Muscle of leg (tissue), 16 donors: ENCODE data around the gene CTBP2. TPM values are rescaled to one million over a fixed set of nuclear protein-coding genes. Genes with fewer than 3 reads are reported as not detected.

Experiments used
- DNase-seq: peaks from one replicate; pipeline ENCODE4 v3.0.0; 2013
- H3K27ac ChIP-seq: one replicate; pipeline ENCODE4 v1.5.1; 2013; ENCODE audit warnings: mild to moderate bottlenecking, low read length, control low read depth
- H3K27me3 ChIP-seq: one replicate; pipeline ENCODE4 v1.6.1; 2013; ENCODE audit warnings: low read length; ENCODE audit not compliant: control insufficient read depth, insufficient read depth
- H3K36me3 ChIP-seq: one replicate; pipeline ENCODE4 v1.6.1; 2013; ENCODE audit warnings: low read length; ENCODE audit not compliant: control insufficient read depth, insufficient read depth
- H3K4me1 ChIP-seq: one replicate; pipeline ENCODE4 v1.6.1; 2013; ENCODE audit warnings: low read length; ENCODE audit not compliant: control insufficient read depth, insufficient read depth
- H3K4me3 ChIP-seq: one replicate; pipeline ENCODE4 v1.5.1; 2013; ENCODE audit warnings: low read length, control low read depth
- H3K9me3 ChIP-seq: replicated peaks from 2 replicates; pipeline ENCODE4 v1.6.1; 2013; ENCODE audit warnings: low read depth, low read length; ENCODE audit not compliant: control insufficient read depth
- WGBS: methylation state at CpG from one replicate; pipeline ENCODE4 v1.1.5; 2013; ENCODE audit warnings: missing lambda C conversion rate; ENCODE audit not compliant: insufficient coverage; 5-methylcytosine and 5-hydroxymethylcytosine counted together
- long read RNA-seq, 11 donors: transcript quantifications; one replicate each; lab custom pipeline, GENCODE V29; 2026
- polyA plus RNA-seq, 8 donors: library from polyadenylated mRNA; unstranded; fragments of 120-200 nt; gene quantifications; one replicate each; pipeline versions ENCODE4 v1.2.1 to v1.2.3, GENCODE V29; 2013; ENCODE audit warnings: inconsistent platforms in 1 of 8, low replicate concordance in 1 of 8; ENCODE audit not compliant: insufficient read length in 8 of 8, insufficient read depth in 1 of 8
- total RNA-seq: library from RNA; stranded (reverse); fragments of 120-200 nt; gene quantifications from one replicate; pipeline ENCODE4 v1.2.4, GENCODE V29; 2013

Gene CTBP2
- 36.8 TPM for total RNA-seq
- 10 to 100 TPM; 32.4 to 50.2 (median 41.0) TPM for polyA plus RNA-seq
- long read RNA-seq, donor 1: 0 reads
- long read RNA-seq, donor 2, full-length matches to known transcripts: 1 of 1 reads
- long read RNA-seq, donor 2, partial matches to known transcripts: 0 of 1 reads
- long read RNA-seq, donor 2, other reads (novel, unspliced or antisense): 0 of 1 reads
- long read RNA-seq, donor 3, full-length matches to known transcripts: 4 of 10 reads
- long read RNA-seq, donor 3, partial matches to known transcripts: 0 of 10 reads
- long read RNA-seq, donor 3, other reads (novel, unspliced or antisense): 6 of 10 reads
- long read RNA-seq, donor 4, full-length matches to known transcripts: 2 of 2 reads
- long read RNA-seq, donor 4, partial matches to known transcripts: 0 of 2 reads
- long read RNA-seq, donor 4, other reads (novel, unspliced or antisense): 0 of 2 reads
- long read RNA-seq, donor 5, full-length matches to known transcripts: 11 of 16 reads
- long read RNA-seq, donor 5, partial matches to known transcripts: 5 of 16 reads
- long read RNA-seq, donor 5, other reads (novel, unspliced or antisense): 0 of 16 reads
- long read RNA-seq, donor 6, partial matches to known transcripts: 0 of 2 reads
- long read RNA-seq, donor 6, other reads (novel, unspliced or antisense): 0 of 2 reads
- long read RNA-seq, donor 7, full-length matches to known transcripts: 3 of 3 reads
- long read RNA-seq, donor 7, partial matches to known transcripts: 0 of 3 reads
- long read RNA-seq, donor 7, other reads (novel, unspliced or antisense): 0 of 3 reads
- long read RNA-seq, donor 8, full-length matches to known transcripts: 4 of 4 reads
- long read RNA-seq, donor 8, partial matches to known transcripts: 0 of 4 reads
- long read RNA-seq, donor 8, other reads (novel, unspliced or antisense): 0 of 4 reads
- long read RNA-seq, donor 9, full-length matches to known transcripts: 10 of 33 reads
- long read RNA-seq, donor 9, partial matches to known transcripts: 23 of 33 reads
- long read RNA-seq, donor 9, other reads (novel, unspliced or antisense): 0 of 33 reads
- long read RNA-seq, donor 10, full-length matches to known transcripts: 2 of 2 reads
- long read RNA-seq, donor 10, partial matches to known transcripts: 0 of 2 reads
- long read RNA-seq, donor 10, other reads (novel, unspliced or antisense): 0 of 2 reads
- long read RNA-seq, donor 11: 0 reads

DNA sequence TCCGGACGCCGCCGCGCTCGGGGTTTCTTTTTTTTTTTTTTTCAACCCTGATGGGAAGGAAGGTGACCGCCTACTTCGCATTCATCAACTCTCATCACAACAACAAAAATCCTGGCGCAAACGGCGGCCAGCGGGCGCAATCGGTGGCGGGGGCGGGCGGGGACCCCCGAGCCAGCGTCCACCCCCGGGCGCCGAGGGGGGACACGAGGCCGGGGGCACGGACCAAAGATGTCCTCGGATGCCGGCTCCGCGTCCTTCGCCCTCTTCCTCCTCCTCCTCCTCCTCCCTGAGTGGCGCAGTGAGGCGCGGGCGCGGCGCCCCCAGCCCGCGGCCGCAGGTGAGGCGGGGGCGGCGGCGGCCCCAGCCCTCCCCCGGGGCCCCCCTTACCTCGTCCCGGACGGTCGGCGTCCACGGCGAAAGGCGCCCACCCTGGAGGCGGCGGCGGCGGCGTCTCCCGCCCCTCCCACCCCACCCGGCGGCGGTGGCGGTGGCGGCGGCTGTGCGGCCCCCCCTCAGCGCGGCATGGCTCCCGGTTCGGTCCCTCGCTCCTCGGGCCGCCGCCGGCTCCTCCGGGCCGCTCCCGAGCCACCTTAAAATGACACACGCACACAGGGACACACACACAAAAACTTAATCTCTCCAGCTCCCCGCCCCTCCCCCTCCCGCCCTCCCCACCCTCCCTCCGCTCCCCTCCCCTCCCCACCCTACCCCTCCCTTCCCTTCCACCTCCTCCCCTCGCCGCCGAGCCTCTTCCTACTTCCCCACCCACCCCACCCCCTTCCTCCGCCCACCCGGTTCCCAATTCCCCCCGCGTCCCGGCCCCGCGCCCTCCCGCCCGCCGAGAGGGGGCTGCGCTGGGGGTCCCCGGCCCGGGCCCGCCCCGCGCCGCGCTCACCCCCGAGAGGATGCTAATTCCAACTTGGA is at the start of gene CTBP2:
TSS of gene CTBP2 (minus strand) at position 632 of the 924 bp plus-strand sequence.
- Histone ChIP-seq H3K36me3 (no peaks in the 10 kb centered on the region), H3K4me3 (peak within 1 kb of the TSS; percentile 69), H3K27ac (peak within 1 kb of the TSS; percentile 97), H3K4me1 (peaks cover 25% of the 10 kb centered on the region), H3K27me3 (peaks cover 2% of the 10 kb centered on the region), H3K9me3 (no peaks in the 10 kb centered on the region)
- peak; percentile 82 for DNase-seq
- WGBS: 0% methylated on average over 72 of the region's 103 CpGs

DNA sequence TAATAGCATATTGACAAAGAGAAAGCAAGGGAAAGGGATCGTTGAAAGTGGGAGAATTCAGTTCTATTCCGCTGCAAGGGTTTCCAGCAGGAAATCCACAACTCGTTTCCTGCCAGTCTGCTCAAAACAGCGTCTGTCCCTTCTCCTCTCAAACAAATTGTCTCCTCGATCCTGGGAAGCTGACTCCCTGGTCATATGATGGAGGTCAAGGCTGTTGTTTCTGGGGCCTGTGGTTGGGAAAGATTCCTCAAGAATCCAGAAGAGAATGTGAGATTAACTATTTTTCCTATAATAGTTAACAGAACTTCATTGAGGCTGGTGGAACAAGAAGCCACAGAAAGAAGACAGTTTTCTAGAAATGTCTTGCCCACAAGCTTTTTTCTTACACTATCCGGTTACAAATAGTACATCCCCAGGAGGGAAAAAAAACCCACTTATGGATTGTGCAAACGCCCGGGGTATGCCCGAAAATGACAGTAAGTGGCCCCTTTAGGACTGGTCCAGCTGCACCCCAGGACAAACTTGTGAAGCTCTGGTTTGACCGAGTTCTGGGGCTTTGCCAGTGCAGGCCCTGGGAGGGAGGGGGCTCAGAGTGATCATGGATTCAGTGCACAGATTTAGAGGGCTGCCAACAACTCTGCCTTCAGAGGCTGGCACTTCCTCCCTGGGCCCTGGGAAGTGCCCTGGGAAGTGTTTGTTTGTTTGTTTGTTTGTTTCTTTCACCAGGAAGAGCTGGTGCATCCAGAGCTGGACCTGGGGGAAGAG is 49.4 kb upstream of the CTBP2 start:
- 44% methylated on average over 4 of the region's 10 CpGs for WGBS
- Histone ChIP-seq H3K27ac (no peak overlapping the region), H3K9me3 (no peaks in the 10 kb centered on the region), H3K4me3 (no peak overlapping the region), H3K27me3 (peaks cover 5% of the 10 kb centered on the region), H3K36me3 (no peaks in the 10 kb centered on the region), H3K4me1 (peaks cover 7% of the 10 kb centered on the region)
- DNase-seq: peak; percentile 9

DNA sequence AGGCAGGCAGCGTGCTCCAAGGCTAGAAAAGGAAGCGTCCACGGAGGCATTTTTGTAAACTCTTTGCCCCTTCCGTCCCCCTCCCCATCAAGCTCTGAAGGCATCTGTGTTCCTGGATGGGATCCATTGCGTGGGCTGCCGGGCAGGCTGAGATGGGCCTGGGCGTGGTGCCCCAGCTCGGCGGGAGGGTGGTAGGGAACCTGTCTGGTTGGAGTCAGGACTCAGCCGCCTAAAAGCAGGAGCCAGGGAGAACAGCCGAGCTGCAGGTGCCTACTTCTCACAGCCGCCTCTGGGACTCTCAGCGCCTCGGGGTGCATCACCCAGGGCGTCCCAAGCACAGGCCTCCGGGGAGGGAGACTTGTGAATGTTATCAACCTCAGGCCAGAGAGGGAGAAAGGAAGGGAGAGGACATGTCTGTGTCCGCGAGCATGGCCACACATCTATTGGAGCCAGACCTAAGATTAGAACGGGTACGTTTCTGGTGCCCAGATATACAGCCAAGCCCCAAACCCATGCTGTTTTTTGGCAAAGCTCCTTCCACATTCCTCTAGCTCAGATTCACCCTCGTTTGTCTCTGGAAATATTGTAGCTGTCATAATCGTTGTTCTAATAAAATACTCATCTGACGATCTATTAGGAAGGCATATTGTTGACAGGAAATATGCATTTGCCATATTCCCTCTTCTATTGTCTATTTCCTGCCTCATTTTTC is 48.6 kb upstream of the CTBP2 start:
- H3K4me1 ChIP-seq: peaks cover 7% of the 10 kb centered on the region
- H3K27ac ChIP-seq: no peak overlapping the region
- H3K36me3 ChIP-seq: no peaks in the 10 kb centered on the region
- DNase-seq: no peak
- H3K4me3 ChIP-seq: no peak overlapping the region
- WGBS: 81% methylated on average over 15 of the region's 23 CpGs
- peaks cover 5% of the 10 kb centered on the region for H3K27me3 ChIP-seq
- H3K9me3 ChIP-seq: no peaks in the 10 kb centered on the region

DNA sequence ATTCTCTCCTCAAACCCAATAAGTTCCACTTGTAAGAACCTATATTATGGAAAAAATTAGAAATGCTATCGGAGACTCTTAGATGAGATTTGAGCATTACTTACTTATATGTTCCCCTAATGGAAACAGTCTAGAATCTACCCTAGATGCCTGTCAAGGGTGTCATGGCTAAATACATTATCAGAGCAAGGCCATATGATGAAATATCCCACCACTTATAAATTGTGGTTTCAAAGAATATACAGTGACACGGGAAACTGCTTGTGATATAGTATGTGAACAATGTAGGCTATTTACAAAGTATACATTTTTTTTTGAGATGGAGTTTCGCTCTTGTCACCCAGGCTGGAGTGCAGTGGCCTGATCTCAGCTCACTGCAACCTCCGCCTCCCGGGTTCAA is 46.3 kb upstream of the CTBP2 start:
- WGBS: 100% methylated on average over 3 of the region's 5 CpGs
- no peaks in the 10 kb centered on the region for H3K36me3 ChIP-seq
- H3K27ac ChIP-seq: no peak overlapping the region
- H3K4me1 ChIP-seq: peaks cover 7% of the 10 kb centered on the region
- H3K4me3 ChIP-seq: no peak overlapping the region
- peaks cover 3% of the 10 kb centered on the region for H3K27me3 ChIP-seq
- H3K9me3 ChIP-seq: no peaks in the 10 kb centered on the region
- no peak for DNase-seq

DNA sequence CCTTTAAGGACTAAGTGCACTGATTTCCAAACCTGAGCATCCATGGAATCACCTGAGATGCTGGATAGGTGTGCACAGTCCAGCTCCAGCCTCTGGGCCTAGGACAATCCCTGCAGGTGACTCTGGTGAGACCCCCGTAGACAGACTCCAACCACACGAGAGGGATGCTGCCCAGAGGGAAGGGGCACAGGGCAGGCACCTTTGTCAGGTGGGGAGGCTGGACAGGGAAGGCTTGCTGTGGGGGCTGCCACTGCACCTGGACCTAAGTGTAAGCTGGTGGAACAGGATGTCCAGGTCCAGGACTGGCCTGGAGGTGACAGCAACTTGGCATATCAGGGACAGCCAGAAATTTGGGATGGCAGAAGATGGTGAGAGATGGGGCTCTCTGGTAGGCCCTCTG is 45.1 kb upstream of the CTBP2 start:
- no peak overlapping the region for H3K4me3 ChIP-seq
- peaks cover 4% of the 10 kb centered on the region for H3K27me3 ChIP-seq
- 86% methylated on average over 2 of the region's 2 CpGs for WGBS
- no peak overlapping the region for H3K27ac ChIP-seq
- H3K36me3 ChIP-seq: no peaks in the 10 kb centered on the region
- peaks cover 7% of the 10 kb centered on the region for H3K4me1 ChIP-seq
- DNase-seq: no peak
- H3K9me3 ChIP-seq: no peaks in the 10 kb centered on the region

DNA sequence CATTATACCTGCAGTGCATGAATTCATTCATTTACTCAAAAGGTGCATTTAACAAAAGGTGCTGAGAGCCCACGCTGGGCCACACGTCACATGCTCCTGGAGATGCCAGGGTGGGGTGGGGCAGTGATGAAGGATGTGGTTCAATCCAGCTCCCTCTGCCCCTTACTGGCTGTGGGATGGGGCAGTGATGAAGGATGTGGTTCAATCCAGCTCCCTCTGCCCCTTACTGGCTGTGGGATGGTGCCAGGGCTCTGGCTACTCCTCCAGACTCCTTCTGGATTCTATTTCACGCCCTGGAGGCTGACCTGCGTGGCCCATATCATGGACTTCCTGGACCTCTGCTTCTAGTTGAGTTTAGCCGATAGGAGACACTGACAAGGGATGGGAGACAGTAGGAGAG is 44.0 kb upstream of the CTBP2 start:
- no peak overlapping the region for H3K4me3 ChIP-seq
- H3K27ac ChIP-seq: no peak overlapping the region
- peaks cover 8% of the 10 kb centered on the region for H3K27me3 ChIP-seq
- peaks cover 3% of the 10 kb centered on the region for H3K4me1 ChIP-seq
- DNase-seq: no peak
- H3K9me3 ChIP-seq: peaks cover 3% of the 10 kb centered on the region
- H3K36me3 ChIP-seq: no peaks in the 10 kb centered on the region
- WGBS: no CpG with 5 or more reads among the region's 5 CpGs

DNA sequence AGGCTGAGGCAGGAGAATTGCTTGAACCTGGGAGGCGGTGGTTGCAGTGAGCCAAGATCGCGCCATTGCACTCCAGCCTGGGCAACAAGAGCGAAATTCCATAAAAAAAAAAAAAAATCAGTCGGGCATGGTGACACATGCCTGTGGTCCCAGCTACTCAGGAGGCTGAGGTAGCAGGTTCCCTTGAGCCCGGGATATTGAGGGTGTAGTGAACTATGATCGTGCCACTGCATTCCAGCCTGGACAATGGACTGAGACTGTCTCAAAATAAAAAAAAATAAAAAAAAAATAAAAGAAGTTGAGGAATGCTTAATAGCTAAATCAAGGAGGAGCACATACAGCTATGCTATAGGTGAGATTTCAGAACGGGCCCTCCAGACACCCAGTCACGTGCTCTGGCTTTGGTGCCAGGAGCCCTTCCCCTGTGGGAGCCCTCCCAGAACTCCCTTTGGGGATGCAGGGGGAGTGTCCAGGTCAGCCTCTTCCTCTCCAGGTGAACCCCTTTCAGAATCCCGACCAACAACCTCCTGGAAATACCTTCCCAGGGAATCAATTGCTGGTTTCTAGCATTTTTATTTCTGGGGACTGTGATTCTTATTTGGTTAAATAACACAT is 42.9 kb upstream of the CTBP2 start:
- H3K4me1 ChIP-seq: no peaks in the 10 kb centered on the region
- DNase-seq: no peak
- H3K36me3 ChIP-seq: no peaks in the 10 kb centered on the region
- H3K9me3 ChIP-seq: peaks cover 3% of the 10 kb centered on the region
- H3K27me3 ChIP-seq: peaks cover 5% of the 10 kb centered on the region
- no peak overlapping the region for H3K4me3 ChIP-seq
- 91% methylated on average over 7 of the region's 10 CpGs for WGBS
- no peak overlapping the region for H3K27ac ChIP-seq
